G401.6 (cell line): ENCODE data around the gene SV2B.

Source experiments
- FAIRE-seq: peaks from 2 replicates; lab custom pipeline; 2012; peaks lifted over from hg19 to GRCh38; lab: Jason Lieb, UNC

The SV2B gene

DNA sequence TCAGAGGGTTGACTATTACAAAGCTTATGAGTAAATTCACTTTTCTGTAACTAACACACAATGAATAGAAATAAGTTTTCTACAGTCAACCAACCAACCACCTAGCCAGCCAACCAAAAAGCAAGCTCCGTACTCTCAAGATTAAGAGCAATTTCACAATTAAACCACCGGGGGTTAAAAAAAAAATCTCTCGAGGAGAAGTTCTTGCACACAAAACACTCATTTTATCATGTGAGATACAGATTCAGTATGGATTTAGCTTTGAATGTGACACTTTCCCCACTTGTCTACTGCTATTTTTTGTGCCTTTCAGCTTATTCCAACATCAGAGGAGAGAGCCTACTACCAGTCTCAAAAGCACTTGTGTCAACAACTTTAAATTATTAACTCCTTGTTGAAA is 135.3 kb downstream of the SV2B start:
- no peak for FAIRE-seq

DNA sequence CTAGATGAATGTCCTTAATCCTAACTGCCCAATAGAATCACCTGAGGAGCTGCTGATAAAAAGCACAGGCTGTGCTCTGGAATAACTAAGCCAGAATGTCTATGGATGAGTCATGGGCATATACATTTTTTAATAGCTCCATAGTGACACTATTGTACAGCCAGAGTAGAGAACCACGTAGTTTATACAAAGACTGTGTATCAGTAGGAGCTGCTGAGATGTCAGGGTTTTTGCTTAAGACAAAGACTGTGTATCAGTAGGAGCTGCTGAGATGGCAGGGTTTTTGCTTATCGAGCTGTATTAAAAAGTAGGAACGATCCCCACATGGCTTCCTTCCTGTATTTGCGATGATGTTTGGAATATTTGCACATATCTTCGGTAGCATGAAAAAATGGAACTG is 137.4 kb downstream of the SV2B start:
- FAIRE-seq = no peak

DNA sequence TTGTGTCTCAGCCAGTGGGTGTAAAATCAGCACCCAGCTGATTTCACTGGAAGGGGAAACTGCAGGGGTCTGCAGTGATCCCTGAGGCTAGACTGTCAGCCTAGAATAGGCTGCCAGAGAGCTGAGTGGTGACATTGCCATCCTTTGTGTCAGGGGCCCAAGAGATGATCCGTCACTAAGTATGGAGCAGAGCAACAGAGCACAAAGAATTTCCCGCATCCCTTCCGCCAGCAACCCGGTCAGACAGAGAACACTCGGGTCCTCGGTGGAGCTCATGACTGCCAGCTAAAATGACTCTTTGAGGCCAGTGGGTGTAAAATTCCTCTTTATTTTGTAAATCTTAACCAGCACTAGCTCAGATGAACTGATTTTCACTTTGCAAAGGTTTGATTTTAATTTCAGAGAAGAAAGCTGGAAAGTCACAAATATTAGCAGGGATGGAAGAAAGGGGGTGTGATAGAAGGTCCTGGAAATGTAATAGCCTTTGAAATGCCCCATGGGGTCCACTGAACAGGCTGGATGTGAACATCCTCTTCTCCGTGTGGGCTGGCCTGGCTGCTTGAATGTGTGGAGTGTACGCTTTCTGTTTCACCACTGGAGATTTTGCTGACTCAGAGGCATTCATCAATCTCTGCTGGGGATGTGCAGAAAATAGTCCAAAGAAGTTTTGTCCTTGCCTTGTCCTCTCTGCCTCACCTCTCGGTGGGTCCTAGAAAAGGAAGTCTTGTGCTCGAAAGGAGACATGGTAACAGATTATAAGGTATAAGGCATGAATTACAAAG is 138.8 kb downstream of the SV2B start:
- no peak for FAIRE-seq

DNA sequence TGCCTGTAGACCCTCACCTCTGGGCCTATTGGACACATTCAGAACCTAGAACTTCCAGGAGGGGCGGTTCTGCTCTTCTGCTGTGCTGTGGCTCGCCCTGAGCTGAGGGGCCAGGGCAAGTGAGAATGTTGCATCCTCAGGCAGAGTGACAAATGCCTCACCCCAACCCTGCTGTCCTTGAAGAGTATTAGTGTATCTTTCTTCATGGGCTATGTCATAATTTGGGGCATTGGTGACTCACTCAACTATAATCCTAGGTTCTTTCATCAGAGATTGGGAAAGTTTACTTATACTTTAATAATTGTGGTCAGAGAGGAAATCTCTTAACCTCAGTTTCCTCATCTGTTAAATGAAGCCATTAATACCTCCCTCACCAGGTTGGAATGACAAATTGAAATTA is 143.8 kb downstream of the SV2B start:
- no peak for FAIRE-seq

DNA sequence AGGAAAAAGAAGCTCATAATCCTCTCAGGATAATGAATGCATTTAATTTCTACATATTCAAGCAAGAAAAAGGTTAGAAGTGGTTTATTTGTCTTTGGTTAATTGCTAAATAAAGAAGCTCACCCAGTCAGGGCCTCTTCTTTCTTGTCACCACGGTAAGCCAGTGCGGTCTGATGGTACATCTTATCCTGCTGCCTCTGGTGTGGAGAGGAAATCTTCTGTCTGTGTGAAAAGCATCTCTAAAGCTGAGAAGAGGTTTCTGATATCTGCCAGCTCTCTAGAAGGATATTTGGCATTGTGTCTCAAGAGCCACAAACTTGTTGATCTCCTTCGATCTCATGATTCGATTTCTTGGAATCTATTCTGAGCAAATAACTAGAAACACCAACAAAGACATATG is 144.9 kb downstream of the SV2B start:
- FAIRE-seq = no peak

DNA sequence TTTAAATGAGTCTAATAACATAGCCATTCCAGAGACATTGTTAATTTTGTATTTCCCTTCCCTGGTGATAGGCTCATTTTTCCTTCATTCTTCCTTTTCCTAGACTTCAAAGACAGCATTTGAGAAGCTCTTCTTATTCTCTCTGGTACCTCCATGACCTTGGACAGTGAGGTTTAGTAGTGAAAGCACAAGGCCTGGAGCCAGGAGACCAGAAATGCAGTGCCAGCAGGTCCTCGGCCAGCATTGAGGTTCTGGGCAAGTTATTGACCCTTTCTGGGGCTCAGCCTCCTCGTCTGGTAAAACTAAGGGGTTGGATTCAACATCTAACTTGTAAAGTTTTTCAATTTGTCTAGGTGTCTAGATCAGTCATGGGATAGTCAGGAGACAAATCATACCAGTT is 146.9 kb downstream of the SV2B start:
- FAIRE-seq = no peak

DNA sequence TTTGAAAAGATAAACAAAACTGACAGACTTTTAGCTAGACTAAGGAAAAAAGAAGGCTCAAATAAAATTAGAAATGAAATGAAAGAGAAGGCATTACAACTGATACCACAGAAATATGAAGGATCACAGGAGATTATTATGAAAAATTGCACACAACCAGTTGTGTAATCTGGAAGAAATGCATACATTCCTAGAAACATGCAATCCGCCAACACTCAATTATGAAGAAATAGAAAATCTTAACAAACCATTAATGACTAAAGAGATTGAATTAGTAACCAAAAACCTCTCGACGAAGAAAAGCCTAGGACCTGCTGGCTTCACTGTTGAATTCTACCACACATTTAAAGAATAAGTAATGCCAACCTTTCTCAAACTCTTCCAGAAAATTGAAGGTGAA is 149.5 kb downstream of the SV2B start:
- FAIRE-seq = no peak

DNA sequence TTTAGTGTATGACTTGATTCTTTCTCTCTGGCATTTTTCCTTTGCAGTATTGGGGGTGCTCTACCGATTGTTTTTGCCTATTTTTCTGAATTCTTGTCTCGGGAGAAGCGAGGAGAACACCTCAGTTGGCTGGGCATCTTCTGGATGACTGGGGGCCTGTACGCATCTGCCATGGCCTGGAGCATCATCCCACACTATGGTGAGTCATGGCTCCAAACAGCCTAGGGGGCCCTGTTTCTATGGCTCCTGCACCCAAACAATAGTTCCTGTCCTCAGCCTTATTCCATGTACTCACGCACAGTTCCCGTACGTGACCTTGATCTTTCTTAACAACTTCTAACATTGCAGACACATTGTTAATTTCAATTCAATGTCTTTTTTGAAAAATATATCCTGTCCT is 152.3 kb downstream of the SV2B start:
- no peak for FAIRE-seq

DNA sequence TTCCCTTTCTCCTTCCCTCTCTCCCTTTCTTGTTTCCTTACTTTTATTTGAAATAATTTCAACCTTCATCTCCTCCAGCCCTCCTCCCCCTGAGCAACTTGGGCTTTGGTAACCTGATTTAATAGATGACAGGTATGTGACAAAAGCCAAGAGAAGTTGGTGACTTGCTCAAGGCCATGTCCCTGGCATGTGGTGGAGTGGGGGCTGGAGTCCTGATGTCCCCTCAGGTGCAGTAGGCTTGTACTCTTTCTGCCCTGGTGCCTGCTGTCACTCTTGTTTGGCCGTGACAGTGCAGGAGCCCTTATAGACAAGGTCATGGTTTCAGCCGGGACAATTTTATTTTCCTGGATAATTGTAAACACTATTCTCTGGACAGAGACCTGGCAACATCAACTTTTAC is 152.7 kb downstream of the SV2B start:
- FAIRE-seq = no peak

DNA sequence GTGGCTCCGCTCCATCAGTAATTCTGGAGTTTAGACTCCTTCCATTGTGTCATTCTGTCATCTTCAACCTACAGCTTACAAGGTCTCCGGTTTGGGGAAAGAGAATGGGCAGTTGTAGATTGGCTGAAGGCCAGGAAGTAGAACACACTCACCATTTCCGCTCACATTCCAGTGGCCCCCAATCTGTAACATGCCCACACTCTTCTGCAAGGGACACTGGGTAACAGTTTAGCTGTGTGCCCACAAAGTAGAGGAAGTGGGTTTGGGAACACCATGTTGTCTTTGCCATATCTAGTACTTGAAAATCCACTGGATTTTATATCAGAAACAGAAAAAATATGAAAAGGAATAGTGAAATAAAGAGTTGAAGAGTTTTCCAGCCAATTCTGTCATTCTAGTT is 153.5 kb downstream of the SV2B start:
- FAIRE-seq = no peak

DNA sequence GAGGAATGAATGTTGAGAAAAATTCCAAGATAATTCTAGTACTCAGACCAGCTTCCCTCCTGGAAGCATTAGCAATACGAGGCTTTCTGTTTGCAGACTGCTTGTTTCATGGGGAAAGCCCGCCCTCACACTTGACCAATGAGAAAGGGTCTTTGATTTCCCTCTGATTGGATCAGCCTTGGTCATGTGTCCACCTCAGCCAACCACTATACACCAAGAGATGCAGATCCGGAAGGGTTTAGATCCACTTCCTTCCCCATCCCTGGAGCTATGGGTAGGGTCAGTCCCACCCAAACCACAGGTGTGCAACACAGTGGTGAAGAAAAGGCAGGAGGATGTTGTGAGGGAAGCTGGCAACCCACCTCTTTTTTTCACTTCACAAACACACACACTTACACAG is 154.7 kb downstream of the SV2B start:
- no peak for FAIRE-seq

DNA sequence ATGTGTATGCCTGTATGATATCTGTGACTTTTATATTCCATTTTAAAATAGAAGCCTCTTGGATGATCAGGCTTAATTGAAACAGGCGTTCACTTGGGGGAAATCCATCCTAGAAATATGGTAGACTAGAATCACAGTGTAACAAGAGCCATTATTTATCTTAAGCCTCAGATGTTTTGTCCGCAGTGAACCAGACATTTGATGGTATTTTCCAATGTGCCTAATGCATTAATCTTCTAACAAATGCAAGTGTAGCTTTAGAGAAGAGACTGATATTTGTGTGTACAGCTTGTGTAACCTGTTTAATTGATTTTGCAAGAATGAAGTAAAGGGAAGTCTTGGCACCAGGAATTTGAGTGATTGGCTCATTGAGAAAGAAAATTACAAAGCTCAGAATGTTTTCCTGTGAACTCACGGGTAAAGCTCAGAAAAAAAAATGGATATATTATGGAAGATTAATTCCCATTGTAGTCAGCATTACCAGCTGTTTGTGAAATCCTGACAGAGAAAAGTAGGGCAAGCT is 155.7 kb downstream of the SV2B start:
- FAIRE-seq = no peak

DNA sequence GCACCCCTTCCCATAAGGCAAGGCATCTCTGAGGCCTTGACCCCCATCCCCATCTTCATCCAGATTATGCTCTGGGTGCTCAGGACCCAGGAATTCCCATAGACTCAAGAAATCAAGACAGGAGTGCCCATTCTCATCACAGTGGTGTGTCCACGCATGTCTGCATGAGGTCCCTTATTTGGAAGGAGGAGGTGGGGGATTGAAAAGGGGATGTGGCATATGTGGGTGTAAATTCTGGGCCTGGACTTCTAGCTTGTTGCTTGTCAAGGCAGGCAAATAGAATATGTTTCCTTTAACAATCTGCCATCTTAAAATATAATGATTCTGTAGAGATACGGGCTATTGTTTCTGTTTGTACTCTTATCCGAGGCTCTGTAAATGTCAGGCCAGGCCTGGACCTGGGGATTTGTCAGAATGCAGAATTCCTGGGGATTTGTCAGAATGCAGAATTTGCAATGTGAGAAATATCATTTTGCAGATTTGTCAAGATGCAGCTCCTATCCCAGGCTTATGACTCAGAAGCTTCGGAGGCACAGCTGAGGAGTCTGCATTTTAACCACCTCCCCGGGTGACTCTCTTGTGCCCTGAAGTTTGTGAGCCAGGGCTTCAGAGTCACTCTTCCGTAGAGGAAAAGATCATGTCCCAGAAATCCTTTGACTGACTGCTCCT is 157.8 kb downstream of the SV2B start:
- no peak for FAIRE-seq

DNA sequence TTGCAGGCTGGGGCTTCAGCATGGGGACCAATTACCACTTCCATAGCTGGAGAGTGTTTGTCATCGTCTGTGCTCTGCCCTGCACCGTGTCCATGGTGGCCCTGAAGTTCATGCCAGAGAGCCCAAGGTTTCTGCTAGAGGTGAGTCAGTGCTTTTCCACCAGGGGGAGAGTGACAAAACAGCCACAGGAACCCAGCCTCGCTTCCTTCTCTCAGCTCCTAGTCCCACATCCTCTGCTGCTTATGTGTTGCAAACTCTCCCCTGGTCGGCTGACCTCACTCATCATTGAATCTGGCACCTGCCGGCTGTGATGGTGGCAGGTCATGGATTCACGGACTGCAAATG is 158.3 kb downstream of the SV2B start:
- FAIRE-seq = no peak

DNA sequence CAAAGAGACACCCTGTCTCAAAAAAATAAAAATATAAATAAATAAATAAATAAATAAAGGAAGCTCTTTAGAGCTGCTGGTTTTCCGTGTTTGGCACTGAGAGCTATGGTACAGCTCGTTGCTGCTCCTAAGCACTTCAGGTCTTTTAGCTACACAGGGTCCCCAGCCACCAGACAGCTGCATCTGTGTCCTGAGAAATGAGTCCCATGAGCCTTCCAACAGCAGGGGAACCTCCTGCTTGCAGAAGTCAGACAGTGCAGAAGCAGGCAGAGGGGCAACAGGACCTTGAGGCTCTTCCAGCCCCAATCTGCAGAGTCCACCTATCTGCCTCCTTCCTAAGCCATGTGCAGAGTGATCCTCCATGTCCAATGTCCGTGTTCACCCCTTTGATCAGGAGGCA is 159.0 kb downstream of the SV2B start:
- FAIRE-seq = no peak

DNA sequence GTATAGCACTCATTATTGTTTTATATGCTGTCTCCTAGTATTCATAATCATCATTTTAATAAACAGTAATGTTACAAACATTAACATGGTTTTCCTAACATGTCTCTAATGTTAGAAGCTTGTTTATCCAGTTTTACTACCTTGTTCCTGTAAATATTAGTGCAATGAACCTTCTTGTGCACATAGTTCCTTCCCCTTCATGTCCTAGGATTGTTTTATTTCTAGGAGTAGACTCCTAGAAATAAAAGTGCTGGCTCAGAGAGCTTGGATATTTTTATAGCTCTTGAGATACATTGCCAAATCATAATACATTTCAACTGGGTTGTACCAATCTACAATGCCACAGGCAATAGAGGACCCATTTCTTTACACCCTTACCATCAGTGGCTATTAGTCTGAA is 161.3 kb downstream of the SV2B start:
- no peak for FAIRE-seq

DNA sequence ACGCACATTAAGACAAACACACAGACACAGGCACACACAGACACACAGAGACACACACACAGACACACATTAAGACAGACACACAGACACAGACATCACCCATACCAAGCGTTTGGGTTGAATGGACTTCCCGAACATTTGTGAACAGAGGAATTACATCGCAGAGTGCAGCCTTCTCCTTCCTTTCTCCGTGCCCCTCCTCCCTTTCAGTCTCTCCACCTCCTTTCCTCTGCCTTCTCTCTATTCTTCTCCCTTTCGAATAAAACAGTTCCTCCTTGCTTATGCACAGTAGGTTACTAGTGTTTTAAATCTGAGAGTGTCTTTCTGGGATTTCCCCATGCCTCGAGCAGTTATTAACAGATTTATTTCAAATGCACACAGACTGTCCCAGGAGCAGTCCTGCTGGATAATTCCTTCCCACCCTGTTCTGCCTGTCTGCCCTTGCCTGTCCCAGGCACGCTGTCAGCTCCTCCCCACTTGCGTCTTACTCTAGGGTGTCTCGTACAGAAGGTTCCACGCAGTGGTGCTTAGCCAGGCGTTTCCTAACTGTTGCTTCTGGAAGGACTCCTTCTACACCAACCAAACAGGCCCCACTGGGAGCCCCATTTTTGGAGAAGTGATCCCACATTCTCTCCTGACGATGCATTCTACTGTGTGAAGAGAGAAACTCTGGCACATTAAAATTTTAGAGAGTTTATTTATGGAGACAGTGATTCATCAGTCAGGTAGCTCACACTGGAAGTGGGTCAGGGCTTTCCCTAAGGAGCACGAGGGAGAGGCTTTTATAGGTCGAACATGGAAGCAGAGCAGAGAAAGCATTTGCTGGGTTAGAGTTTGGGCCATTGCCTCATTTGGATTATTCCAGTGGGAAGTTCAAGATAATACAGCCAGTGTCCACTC is 163.8 kb downstream of the SV2B start:
- no peak for FAIRE-seq

DNA sequence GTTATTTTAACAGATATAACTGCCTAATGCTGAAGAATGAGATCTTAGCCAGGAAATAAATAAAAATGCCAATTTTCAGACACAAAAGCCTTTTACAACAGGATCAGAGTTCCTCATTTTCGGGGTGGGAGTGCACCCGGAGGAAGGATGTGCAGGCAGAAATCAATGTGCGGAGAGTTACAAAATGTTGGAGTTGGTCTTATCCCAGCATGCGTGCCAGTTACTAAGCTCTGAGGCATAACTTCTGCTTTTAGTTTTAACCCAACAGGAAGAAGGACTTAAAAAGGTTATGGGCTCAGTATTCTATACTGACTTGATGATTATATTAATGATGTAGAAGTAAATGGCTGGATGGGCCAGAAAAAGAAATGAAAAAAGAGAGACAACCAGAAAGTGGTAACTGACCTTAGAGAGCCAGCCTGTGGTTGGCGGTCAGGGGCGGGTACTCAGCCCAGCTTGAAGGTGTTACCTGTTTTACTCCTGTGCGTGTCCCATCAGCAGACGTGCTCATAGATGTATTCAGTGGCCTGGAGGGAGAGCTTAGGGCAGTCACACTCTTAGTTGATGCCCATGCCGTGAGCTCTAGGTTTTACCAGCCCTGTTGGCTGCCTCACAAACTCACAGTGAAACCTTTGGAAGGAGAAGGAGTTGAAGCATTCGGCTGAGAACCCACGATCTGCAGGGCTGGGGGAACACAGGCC is 164.7 kb downstream of the SV2B start:
- no peak for FAIRE-seq

DNA sequence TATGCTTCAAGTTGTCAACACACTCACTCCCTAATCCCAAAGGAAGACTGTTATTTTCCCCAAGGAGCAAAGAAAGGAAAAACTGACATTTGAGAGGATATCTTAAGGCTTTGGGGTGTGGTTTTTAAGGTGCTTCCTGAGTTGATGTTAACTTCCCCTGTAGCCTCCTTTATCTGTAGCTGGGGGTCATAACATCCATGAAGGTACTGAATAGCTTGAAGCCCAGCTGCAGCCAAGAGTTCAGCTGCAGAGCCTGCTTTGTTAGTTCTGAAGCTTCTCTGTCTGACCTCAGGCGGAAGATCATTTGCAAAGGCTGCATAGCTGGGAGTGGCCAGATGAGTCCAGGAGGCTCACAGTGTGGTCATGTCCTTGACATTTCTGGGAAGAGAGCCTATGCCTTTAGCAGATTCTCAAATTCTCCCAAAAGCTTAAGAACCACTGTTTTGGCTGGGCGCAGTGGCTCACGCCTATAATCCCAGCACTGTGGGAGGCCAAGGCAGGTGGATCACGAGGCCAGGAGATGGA is 165.4 kb downstream of the SV2B start:
- FAIRE-seq = no peak

DNA sequence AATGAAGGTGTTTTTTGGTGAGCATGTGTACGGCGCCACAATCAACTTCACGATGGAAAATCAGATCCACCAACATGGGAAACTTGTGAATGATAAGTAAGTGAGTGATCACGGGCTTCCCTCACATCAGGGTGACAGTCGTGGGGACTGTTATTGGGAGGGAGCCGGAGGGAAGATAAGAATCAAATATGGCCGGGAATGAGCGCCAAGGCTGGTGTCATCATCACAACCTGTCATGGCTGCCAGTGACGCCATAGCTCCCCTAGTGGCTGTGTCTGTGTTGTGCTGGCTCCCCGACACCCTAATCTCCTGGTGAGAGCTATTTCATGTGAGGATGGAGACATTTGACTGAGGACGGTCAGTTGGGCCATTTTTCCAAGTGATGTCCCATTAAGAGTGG is 168.5 kb downstream of the SV2B start:
- FAIRE-seq = no peak

DNA sequence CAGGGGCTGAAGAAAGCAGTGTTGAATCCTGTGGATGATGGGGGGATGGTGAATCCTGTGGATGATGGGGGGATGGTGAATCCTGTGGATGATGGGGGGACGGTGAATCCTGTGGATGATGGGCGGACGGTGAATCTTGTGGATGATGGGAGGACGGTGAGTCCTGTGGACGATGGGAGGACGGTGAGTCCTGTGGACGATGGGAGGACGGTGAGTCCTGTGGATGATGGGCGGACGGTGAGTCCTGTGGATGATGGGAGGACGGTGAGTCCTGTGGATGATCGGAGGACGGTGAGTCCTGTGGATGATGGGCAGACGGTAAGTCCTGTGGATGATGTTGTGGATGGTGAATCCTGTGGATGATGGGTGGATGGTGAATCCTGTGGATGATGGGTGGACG is 170.7 kb downstream of the SV2B start:
- no peak for FAIRE-seq

DNA sequence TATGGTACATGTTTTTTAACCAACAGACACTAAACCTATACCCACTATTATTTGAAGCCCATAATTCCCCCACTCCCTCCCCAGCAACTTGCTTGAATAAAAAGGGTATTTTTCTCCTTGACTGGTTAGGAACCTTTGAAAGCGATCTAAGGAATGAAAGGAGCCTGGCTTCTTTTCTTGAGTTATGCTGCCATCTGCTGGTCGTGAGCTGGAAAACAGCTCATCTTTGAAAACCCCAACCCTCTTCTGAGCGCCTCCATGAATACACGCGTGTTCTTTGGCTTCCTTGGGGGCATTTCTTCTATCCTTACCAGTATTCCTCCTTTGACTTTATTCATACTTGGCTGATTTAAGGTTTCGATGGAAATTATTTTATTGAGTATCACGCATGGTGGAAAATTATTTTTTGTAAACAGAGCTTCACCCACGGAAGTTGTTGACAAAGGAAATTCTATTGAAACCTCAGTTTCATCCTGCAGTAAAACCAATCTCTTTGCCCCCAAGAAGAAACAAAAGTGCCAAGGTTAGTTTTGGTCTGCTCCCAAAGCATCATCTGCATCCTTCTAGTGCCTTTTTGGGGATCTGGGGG is 171.6 kb downstream of the SV2B start:
- peak; percentile 85 for FAIRE-seq
